UCSD-AML1 (cell line): ENCODE measurements around the gene CTSL.
"Not testable (repeated sequence)": the region's sequence is repeated elsewhere in the genome, so short reads cannot be mapped to it uniquely, and the experiment has no call there.

Experiments
- DNase-seq: peaks from one replicate; lab custom pipeline; 2025; ENCODE audit not compliant: unreplicated experiment; lab: John Stamatoyannopoulos, UW

CTSL gene

GRCh38 chr9:87718852-87719612 lies 6.9 kb upstream of the CTSL start:
- DNase-seq: no peak

GRCh38 chr9:87720173-87720572 lies 5.7 kb upstream of the CTSL start:
- no peak for DNase-seq

GRCh38 chr9:87722393-87723088 lies 3.4 kb upstream of the CTSL start:
- no peak for DNase-seq

- DNase-seq: no peak
Measured at GRCh38 chr9:87725356-87725899, 491 bp upstream of the CTSL start.

- DNase-seq: no peak
Measured at GRCh38 chr9:87729246-87729645, 3.3 kb downstream of the CTSL start.

GRCh38 chr9:87731321-87731720 lies 5.4 kb downstream of the CTSL start:
- no peak for DNase-seq

GRCh38 chr9:87732344-87732743 lies 6.4 kb downstream of the CTSL start:
- no peak for DNase-seq

GRCh38 chr9:87732756-87733155 lies 6.8 kb downstream of the CTSL start:
- no peak for DNase-seq

- DNase-seq: no peak
Measured at GRCh38 chr9:87733273-87734052, 7.5 kb downstream of the CTSL start.

GRCh38 chr9:87734106-87734505 lies 8.2 kb downstream of the CTSL start:
- no peak for DNase-seq

GRCh38 chr9:87739546-87739945 lies 13.6 kb downstream of the CTSL start:
- no peak for DNase-seq

- DNase-seq: no peak
Measured at GRCh38 chr9:87740209-87740608, 14.3 kb downstream of the CTSL start.

- DNase-seq: no peak
Measured at GRCh38 chr9:87741326-87741725, 15.4 kb downstream of the CTSL start.

GRCh38 chr9:87741891-87742290 lies 16.0 kb downstream of the CTSL start:
- no peak for DNase-seq

GRCh38 chr9:87742813-87743428 lies 17.0 kb downstream of the CTSL start:
- DNase-seq: no peak

GRCh38 chr9:87744247-87744646 lies 18.3 kb downstream of the CTSL start:
- DNase-seq: not testable (repeated sequence)

GRCh38 chr9:87746186-87746585 lies 20.3 kb downstream of the CTSL start:
- no peak for DNase-seq

GRCh38 chr9:87748881-87749280 lies 23.0 kb downstream of the CTSL start:
- DNase-seq: no peak

- no peak for DNase-seq
Measured at GRCh38 chr9:87749335-87750035, 23.6 kb downstream of the CTSL start.

GRCh38 chr9:87750726-87751125 lies 24.8 kb downstream of the CTSL start:
- no peak for DNase-seq

- no peak for DNase-seq
Measured at GRCh38 chr9:87751423-87751822, 25.5 kb downstream of the CTSL start.
